ENCODE measurements around the gene RCSD1.

GRCh38 chr1:167670563-167670962 lies 40.5 kb downstream of the RCSD1 start:
- TF ChIP-seq CTCF (IDR thresholded peaks at IDR 0.05; ENCODE audit: low read depth, low read length) = no peak
- no peak for TF ChIP-seq EZH2phosphoT487 (IDR thresholded peaks at IDR 0.05; ENCODE audit: low read depth)
